K562 (cell line): Measurements from ENCODE around the gene HARS2. TPM values are rescaled to one million over a fixed set of nuclear protein-coding genes. Genes with fewer than 3 reads are reported as not detected.

Source experiments
- BRD4 ChIP-seq: fragments of 200-600 bp; sonication (generic); IDR thresholded peaks from 2 replicates; pipeline ENCODE4 v1.6.1; 2017; ENCODE audit warnings: inconsistent platforms
- CREB3 ChIP-seq: fragments of 450-650 bp; conservative IDR thresholded peaks from 2 replicates; pipeline ENCODE4 v1.6.1; 2016; ENCODE audit warnings: missing genetic modification characterization, low read depth, mild to moderate bottlenecking, missing compliant biosample characterization, moderate library complexity
- E4F1 ChIP-seq: fragments of 250-450 bp; sonication (Bioruptor Pico); IDR thresholded peaks from 2 replicates; pipeline ENCODE4 v1.5.0; 2021; ENCODE audit warnings: mild to moderate bottlenecking, borderline replicate concordance
- FIP1L1 ChIP-seq: fragments of 200-400 bp; formaldehyde crosslinking; IDR thresholded peaks from 2 replicates; pipeline ENCODE4 v1.6.1; 2018; ENCODE audit warnings: mild to moderate bottlenecking, low read depth, low read length; ENCODE audit not compliant: poor library complexity, severe bottlenecking
- MEIS2 ChIP-seq: fragments of 450-650 bp; IDR thresholded peaks from 2 replicates; pipeline ENCODE4 v1.6.1; 2014; ENCODE audit warnings: mild to moderate bottlenecking; ENCODE audit not compliant: partially characterized antibody
- SP1 ChIP-seq: sonication (generic); formaldehyde crosslinking; IDR thresholded peaks from 2 replicates; pipeline ENCODE4 v1.8.1; 2022; ENCODE audit warnings: mild to moderate bottlenecking, missing genetic modification reagents
- VEZF1 ChIP-seq: fragments of 200-800 bp; sonication (Bioruptor generic); IDR thresholded peaks from 2 replicates; pipeline ENCODE4 v1.6.1; 2017; ENCODE audit warnings: missing genetic modification characterization, missing compliant biosample characterization
- YY1 ChIP-seq, 3 experiments: IDR thresholded peaks; 2 replicates each; pipeline ENCODE4 v1.6.1; 2011; ENCODE audit warnings: low read length in 2 of 3, mild to moderate bottlenecking in 2 of 3, moderate library complexity in 2 of 3, borderline replicate concordance in 1 of 3, control low read depth in 1 of 3, low read depth in 1 of 3; ENCODE audit not compliant: insufficient read depth in 3 of 3, insufficient replicate concordance in 2 of 3, control insufficient read depth in 1 of 3, insufficient read length in 1 of 3; ENCODE audit errors: extremely low read depth in 1 of 3
- ZBTB12 ChIP-seq: fragments of 250-450 bp; sonication (Bioruptor Pico); IDR thresholded peaks from 2 replicates; pipeline ENCODE4 v1.4.0; 2020
- ZFP1 ChIP-seq: fragments of 450-650 bp; formaldehyde crosslinking; IDR thresholded peaks from 2 replicates; pipeline ENCODE4 v1.4.0; 2020; ENCODE audit warnings: mild to moderate bottlenecking, mixed read lengths
- ZFP30 ChIP-seq: fragments of 250-450 bp; sonication (Bioruptor Pico); IDR thresholded peaks from 2 replicates; pipeline ENCODE4 v1.8.0; 2022; ENCODE audit warnings: moderate library complexity, mild to moderate bottlenecking, inconsistent platforms, borderline replicate concordance
- ZFP36 ChIP-seq: fragments of 150-350 bp; IDR thresholded peaks from 2 replicates; pipeline ENCODE4 v1.6.1; 2018; ENCODE audit warnings: low read length, low read depth; ENCODE audit not compliant: partially characterized antibody
- ZNF175 ChIP-seq: fragments of 200-800 bp; sonication (Bioruptor generic); IDR thresholded peaks from 2 replicates; pipeline ENCODE4 v1.6.1; 2016; ENCODE audit warnings: low read depth, mild to moderate bottlenecking, missing genetic modification characterization, missing compliant biosample characterization
- ZNF263 ChIP-seq: sonication (generic); formaldehyde crosslinking; IDR thresholded peaks from 2 replicates; pipeline ENCODE4 v1.8.0; 2022; ENCODE audit warnings: mild to moderate bottlenecking, missing genetic modification reagents, borderline replicate concordance
- ZNF395 ChIP-seq: fragments of 200-800 bp; sonication (Bioruptor generic); IDR thresholded peaks from 2 replicates; pipeline ENCODE4 v1.6.1; 2017; ENCODE audit warnings: missing genetic modification characterization, missing compliant biosample characterization
- ZNF431 ChIP-seq: sonication (generic); formaldehyde crosslinking; IDR thresholded peaks from 2 replicates; pipeline ENCODE4 v1.8.0; 2022; ENCODE audit warnings: mild to moderate bottlenecking, missing genetic modification reagents
- ZNF436 ChIP-seq: fragments of 250-450, 450-650 bp; sonication (Bioruptor Pico); formaldehyde crosslinking; IDR thresholded peaks from 2 replicates; pipeline ENCODE4 v1.7.0; 2020; ENCODE audit warnings: mild to moderate bottlenecking
- ZNF76 ChIP-seq: fragments of 250-450 bp; sonication (Bioruptor Pico); IDR thresholded peaks from 2 replicates; pipeline ENCODE4 v1.4.0; 2020; ENCODE audit warnings: mild to moderate bottlenecking, moderate library complexity, borderline replicate concordance
- polyA plus RNA-seq, 8 experiments: library from polyadenylated mRNA; depleted of rRNA in 4 of 8; stranded (reverse) in 5 of 8; unstranded in 3 of 8; fragments of >200 nt; fragmentation: Nextera tagmentation in 2 of 8; fragmentation: Illumina TruSeq in 1 of 8; extraction: Ambion mirVana in 2 of 8; extraction: Trizol in 1 of 8; gene quantifications; 2 replicates each; pipeline versions ENCODE4 v1.2.1 to v1.2.3, GENCODE V29; 2011 to 2014; ENCODE audit warnings: inconsistent platforms in 1 of 8, missing spikeins in 1 of 8
- total RNA-seq, 7 experiments: library from RNA; depleted of rRNA in 6 of 7; stranded (reverse); fragments of >200 nt in 6 of 7; fragmentation: Illumina TruSeq in 2 of 7; extraction: Trizol in 2 of 7; gene quantifications; 2 replicates each; pipeline versions ENCODE4 v1.2.1 to v1.2.3, GENCODE V29; 2011 to 2021; ENCODE audit warnings: low replicate concordance in 1 of 7

The HARS2 gene
- total and polyA plus RNA-seq, 9 of the 15 experiments (the other 6 are each of a cell fraction or from before 2014, with no cell fraction given): 8.5 to 41.6 (median 27.1) TPM

- TF ChIP-seq VEZF1 (CRISPR knock-in tag): no peak; the same call in 1 of the 2 replicates
- TF ChIP-seq YY1 (IDR thresholded peaks at IDR 0.05; ENCODE audit: borderline replicate concordance in 1 of 3, control insufficient read depth in 1 of 3, extremely low read depth in 1 of 3, insufficient read depth in 3 of 3, insufficient read length in 1 of 3, insufficient replicate concordance in 2 of 3, low read depth in 1 of 3, low read length in 2 of 3): peak in 1 of 3 experiments; percentile 53
- no peak for TF ChIP-seq ZNF76 (CRISPR knock-in tag)
- TF ChIP-seq MEIS2: peak; percentile 84
- TF ChIP-seq CREB3: no peak
- no peak for TF ChIP-seq ZNF436
- TF ChIP-seq ZFP1 (CRISPR knock-in tag): no peak
- peak; percentile 91; the same call in 1 of the 2 replicates for TF ChIP-seq BRD4
- TF ChIP-seq ZNF263 (CRISPR knock-in tag): peak; percentile 71; the same call in 1 of the 2 replicates
- no peak; the same call in 1 of the 2 replicates for TF ChIP-seq ZNF395 (CRISPR knock-in tag)
- no peak for TF ChIP-seq E4F1 (CRISPR knock-in tag)
- peak; percentile 55 for TF ChIP-seq ZFP36
- TF ChIP-seq ZFP30: no peak
- TF ChIP-seq ZNF175 (CRISPR knock-in tag): no peak
- TF ChIP-seq SP1 (CRISPR knock-in tag): peak; percentile 90
- TF ChIP-seq FIP1L1: no peak
- TF ChIP-seq ZBTB12 (CRISPR knock-in tag): peak; percentile 92
- peak; percentile 74; the same call in 1 of the 2 replicates for TF ChIP-seq ZNF431
Measured at GRCh38 chr5:140725799-140726471, 34.7 kb downstream of the HARS2 start (continued).
